HG02759 (cell line): Measurements from ENCODE around the gene RHBDD3.

Source experiments
- ATAC-seq: cut with Tn5 transposase; IDR thresholded peaks from one replicate; pipeline ENCODE4 v1.9.1; 2021; ENCODE audit warnings: mild to moderate bottlenecking, moderate library complexity; ENCODE audit not compliant: unreplicated experiment

Gene RHBDD3

GRCh38 chr22:29306175-29306834 is 38.5 kb upstream of the RHBDD3 start, which contains the start of gene GAS2L1:
GAS2L1 (plus strand) TSS chr22:29306650; CDS start chr22:29308106, 1,456 bp downstream.
- ATAC-seq = no peak

- ATAC-seq = no peak
These were observed 38.0 kb upstream of the RHBDD3 start for GRCh38 chr22:29305836-29306174.

- no peak for ATAC-seq
These were observed 35.1 kb upstream of the RHBDD3 start for GRCh38 chr22:29302681-29303465.

GRCh38 chr22:29302402-29302680 is 34.6 kb upstream of the RHBDD3 start:
- no peak for ATAC-seq

- ATAC-seq = no peak
These were observed 34.1 kb upstream of the RHBDD3 start for GRCh38 chr22:29301716-29302401.

GRCh38 chr22:29300807-29301601 is 33.2 kb upstream of the RHBDD3 start:
- ATAC-seq = no peak

GRCh38 chr22:29300467-29300806 is 32.7 kb upstream of the RHBDD3 start:
- ATAC-seq = no peak

GRCh38 chr22:29299136-29299900 is 31.5 kb upstream of the RHBDD3 start:
- no peak for ATAC-seq

- ATAC-seq = no peak
These were observed 30.9 kb upstream of the RHBDD3 start for GRCh38 chr22:29298641-29299040.

GRCh38 chr22:29292379-29292778 is 24.6 kb upstream of the RHBDD3 start:
- no peak for ATAC-seq

- no peak for ATAC-seq
These were observed 23.4 kb upstream of the RHBDD3 start for GRCh38 chr22:29291215-29291614.

GRCh38 chr22:29290061-29290460 is 22.3 kb upstream of the RHBDD3 start:
- no peak for ATAC-seq

GRCh38 chr22:29288837-29289236 is 21.1 kb upstream of the RHBDD3 start:
- ATAC-seq = no peak

GRCh38 chr22:29284196-29284595 is 16.4 kb upstream of the RHBDD3 start:
- no peak for ATAC-seq

- no peak for ATAC-seq
These were observed 10.1 kb upstream of the RHBDD3 start for GRCh38 chr22:29277927-29278326.

- no peak for ATAC-seq
These were observed 8.2 kb upstream of the RHBDD3 start for GRCh38 chr22:29275819-29276565.

- ATAC-seq = no peak
These were observed 7.4 kb upstream of the RHBDD3 start for GRCh38 chr22:29275167-29275566.

GRCh38 chr22:29272624-29273023 is 4.8 kb upstream of the RHBDD3 start:
- no peak for ATAC-seq

- no peak for ATAC-seq
These were observed 2.9 kb upstream of the RHBDD3 start for GRCh38 chr22:29270475-29271271.
